Measurements from ENCODE around the gene FHIP1A. TPM values are rescaled to one million over a fixed set of nuclear protein-coding genes. Genes with fewer than 3 reads are reported as not detected.
A peak's percentile ranks its signal among the peaks of the same experiment; 100 is the strongest.

Gene FHIP1A
- total and polyA plus RNA-seq, 4 donors: 1.5 to 27.1 (median 12.0) TPM

DNA sequence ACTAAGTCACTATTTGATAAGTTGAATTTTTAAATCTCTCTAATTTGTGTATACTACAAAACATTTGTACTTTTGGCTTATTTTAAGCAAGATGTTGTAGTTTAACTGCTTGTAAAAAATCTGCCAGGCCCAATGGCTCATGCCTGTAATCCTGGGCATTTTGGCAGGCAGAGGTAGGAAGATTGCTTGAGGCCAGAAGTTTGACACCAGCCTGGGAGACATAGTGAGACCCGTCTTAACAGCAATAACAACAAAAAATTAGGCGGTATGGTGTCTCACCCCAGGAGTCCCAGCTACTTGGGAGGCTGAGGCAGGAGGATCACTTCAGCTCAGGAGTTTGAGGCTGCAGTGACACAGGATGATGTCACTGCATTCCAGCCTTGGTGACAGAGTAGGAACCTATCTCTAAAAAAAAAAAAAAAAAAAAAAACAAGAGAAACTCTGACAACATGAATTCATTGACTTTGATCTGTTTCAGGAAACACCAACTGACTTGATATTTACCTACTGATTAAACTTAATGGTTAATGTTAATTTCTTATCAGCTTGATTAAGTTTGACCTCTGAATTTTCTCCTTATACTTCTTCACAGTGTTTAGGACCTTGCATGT is 8.9 kb downstream of the FHIP1A start:
- ATAC-seq (ENCODE audit: insufficient read depth, low FRiP score) (peak; percentile 29), DNase-seq (no peak)
- Histone ChIP-seq H3K9ac (ENCODE audit: insufficient read depth in 1 of 2, low read length in 2 of 2) (no peak overlapping the region), H3K9me3 (ENCODE audit: control insufficient read depth in 4 of 4, insufficient read depth in 3 of 4, low read length in 3 of 4) (no peaks in the 10 kb centered on the region), H3K36me3 (ENCODE audit: control insufficient read depth in 4 of 4, insufficient read depth in 4 of 4, low read length in 4 of 4) (no peaks in the 10 kb centered on the region), H3K4me3 (no peak overlapping the region), H3K4me1 (ENCODE audit: control insufficient read depth in 5 of 5, insufficient read depth in 5 of 5, low read length in 5 of 5) (peaks cover 0 to 8% (median 0%) of the 10 kb centered on the region in 5 donors), H3K27me3 (ENCODE audit: control insufficient read depth in 3 of 3, insufficient read depth in 3 of 3, low read length in 2 of 3) (no peaks in the 10 kb centered on the region), H3K27ac (ENCODE audit: low read depth in 1 of 2, low read length in 1 of 2) (no peak overlapping the region)
- TF ChIP-seq, protein P1, sequence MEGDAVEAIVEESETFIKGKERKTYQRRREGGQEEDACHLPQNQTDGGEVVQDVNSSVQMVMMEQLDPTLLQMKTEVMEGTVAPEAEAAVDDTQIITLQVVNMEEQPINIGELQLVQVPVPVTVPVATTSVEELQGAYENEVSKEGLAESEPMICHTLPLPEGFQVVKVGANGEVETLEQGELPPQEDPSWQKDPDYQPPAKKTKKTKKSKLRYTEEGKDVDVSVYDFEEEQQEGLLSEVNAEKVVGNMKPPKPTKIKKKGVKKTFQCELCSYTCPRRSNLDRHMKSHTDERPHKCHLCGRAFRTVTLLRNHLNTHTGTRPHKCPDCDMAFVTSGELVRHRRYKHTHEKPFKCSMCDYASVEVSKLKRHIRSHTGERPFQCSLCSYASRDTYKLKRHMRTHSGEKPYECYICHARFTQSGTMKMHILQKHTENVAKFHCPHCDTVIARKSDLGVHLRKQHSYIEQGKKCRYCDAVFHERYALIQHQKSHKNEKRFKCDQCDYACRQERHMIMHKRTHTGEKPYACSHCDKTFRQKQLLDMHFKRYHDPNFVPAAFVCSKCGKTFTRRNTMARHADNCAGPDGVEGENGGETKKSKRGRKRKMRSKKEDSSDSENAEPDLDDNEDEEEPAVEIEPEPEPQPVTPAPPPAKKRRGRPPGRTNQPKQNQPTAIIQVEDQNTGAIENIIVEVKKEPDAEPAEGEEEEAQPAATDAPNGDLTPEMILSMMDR (IDR thresholded peaks at IDR 0.05; ENCODE audit: control extremely low read depth, extremely low read depth): no peak
- 96 to 98% methylated on average over 2 of the region's 2 CpGs for WGBS, 2 donors

DNA sequence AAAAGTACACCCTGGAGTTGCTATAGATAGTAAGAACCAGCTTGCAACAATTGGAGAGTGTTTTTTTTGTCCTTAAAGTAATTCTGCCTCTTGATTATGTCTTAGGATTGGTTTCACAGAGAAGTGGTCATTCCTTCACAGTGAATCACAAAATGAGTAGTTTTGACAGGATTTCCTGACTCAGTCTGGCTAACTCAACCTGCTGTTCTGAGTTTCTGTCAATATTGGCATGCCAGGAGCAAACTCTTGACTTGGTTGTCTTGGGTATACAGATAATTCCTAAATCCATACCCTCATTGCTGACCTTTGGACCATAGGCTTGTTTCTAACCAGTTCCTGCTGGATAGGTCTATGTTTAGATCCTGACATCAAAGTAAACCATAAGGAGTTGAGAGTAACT is 9.4 kb downstream of the FHIP1A start:
- TF ChIP-seq, protein P1 (IDR thresholded peaks at IDR 0.05; ENCODE audit: control extremely low read depth, extremely low read depth): no peak
- Histone ChIP-seq H3K9me3 (ENCODE audit: control insufficient read depth in 4 of 4, insufficient read depth in 3 of 4, low read length in 3 of 4) (no peaks in the 10 kb centered on the region), H3K27me3 (ENCODE audit: control insufficient read depth in 3 of 3, insufficient read depth in 3 of 3, low read length in 2 of 3) (no peaks in the 10 kb centered on the region), H3K9ac (ENCODE audit: insufficient read depth in 1 of 2, low read length in 2 of 2) (no peak overlapping the region), H3K4me3 (no peak overlapping the region), H3K4me1 (ENCODE audit: control insufficient read depth in 5 of 5, insufficient read depth in 5 of 5, low read length in 5 of 5) (peaks cover 0 to 8% (median 0%) of the 10 kb centered on the region in 5 donors), H3K27ac (ENCODE audit: low read depth in 1 of 2, low read length in 1 of 2) (no peak overlapping the region), H3K36me3 (ENCODE audit: control insufficient read depth in 4 of 4, insufficient read depth in 4 of 4, low read length in 4 of 4) (no peaks in the 10 kb centered on the region)
- DNase-seq: no peak
- ATAC-seq (ENCODE audit: insufficient read depth, low FRiP score): peak; percentile 67

DNA sequence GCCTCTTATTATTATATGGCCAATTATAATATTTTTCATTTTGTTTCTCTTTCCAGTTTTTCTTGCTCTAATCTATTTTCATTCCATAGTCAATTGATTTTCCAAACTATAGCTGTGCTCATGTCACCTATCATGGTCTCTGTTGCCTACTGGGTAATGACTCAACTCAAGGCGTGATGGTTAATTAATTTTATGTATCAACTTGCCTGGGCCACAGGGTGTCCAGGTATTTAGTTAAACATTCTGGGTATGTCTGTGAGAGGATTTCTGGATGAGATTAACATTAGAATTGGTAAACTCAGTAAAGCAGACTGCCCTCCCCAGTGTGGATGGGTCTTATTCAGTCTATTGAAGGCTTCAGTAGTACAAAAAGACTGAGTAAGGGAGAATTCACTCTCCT is 9.9 kb downstream of the FHIP1A start:
- H3K4me3 ChIP-seq: no peak overlapping the region

More for the DNA sequence above, 9.9 kb downstream of the FHIP1A start:
- TF ChIP-seq, protein P1 (IDR thresholded peaks at IDR 0.05; ENCODE audit: control extremely low read depth, extremely low read depth): no peak
- Histone ChIP-seq H3K4me1 (ENCODE audit: control insufficient read depth in 5 of 5, insufficient read depth in 5 of 5, low read length in 5 of 5) (peaks cover 0 to 8% (median 0%) of the 10 kb centered on the region in 5 donors), H3K27ac (ENCODE audit: low read depth in 1 of 2, low read length in 1 of 2) (no peak overlapping the region), H3K36me3 (ENCODE audit: control insufficient read depth in 4 of 4, insufficient read depth in 4 of 4, low read length in 4 of 4) (no peaks in the 10 kb centered on the region), H3K9ac (ENCODE audit: insufficient read depth in 1 of 2, low read length in 2 of 2) (no peak overlapping the region), H3K9me3 (ENCODE audit: control insufficient read depth in 4 of 4, insufficient read depth in 3 of 4, low read length in 3 of 4) (no peaks in the 10 kb centered on the region), H3K27me3 (ENCODE audit: control insufficient read depth in 3 of 3, insufficient read depth in 3 of 3, low read length in 2 of 3) (no peaks in the 10 kb centered on the region)
- ATAC-seq (ENCODE audit: insufficient read depth, low FRiP score) (no peak), DNase-seq (no peak)
- 94 to 98% methylated on average over 1 of the region's 1 CpG for WGBS, 2 donors

All from lung (tissue), 12 donors.